ENCODE data around the gene NFE2L1.

Gene NFE2L1

DNA sequence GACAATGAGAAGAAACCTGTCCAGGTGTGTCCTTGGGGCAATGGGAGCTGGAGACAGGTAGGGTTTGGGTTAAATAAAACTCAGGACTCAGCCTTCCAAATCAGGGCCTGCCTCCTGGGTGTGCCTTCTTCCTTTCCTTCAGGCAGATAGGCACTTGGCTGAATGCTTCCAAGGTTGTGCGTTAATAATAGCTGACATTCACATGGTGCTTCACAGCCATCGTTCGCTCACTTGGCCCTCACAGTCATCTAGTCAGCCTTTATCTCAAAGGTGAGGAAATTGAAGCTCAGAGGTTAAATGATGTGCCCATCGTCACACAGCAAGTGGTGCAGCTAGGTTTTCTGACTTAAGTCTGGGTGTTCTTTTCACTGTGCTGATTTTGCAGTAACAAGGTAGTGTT, 9.5 kb downstream of the NFE2L1 start:
- H3K27me3 ChIP-seq (replicated peaks), result no peaks in the 10 kb centered on the region
- in situ Hi-C loops (cut with HindIII; ENCODE audit: low pct_ligation_motif_present, low sequenced_read_pairs), result no loop called here
- peaks cover 68% of the 10 kb centered on the region for H3K36me3 ChIP-seq (replicated peaks)
- no peak overlapping the region for H3K4me3 ChIP-seq (ENCODE audit: low read depth, low read length)
- no peak for DNase-seq
- H3K27ac ChIP-seq, result no peak overlapping the region
- TF ChIP-seq, protein P1, sequence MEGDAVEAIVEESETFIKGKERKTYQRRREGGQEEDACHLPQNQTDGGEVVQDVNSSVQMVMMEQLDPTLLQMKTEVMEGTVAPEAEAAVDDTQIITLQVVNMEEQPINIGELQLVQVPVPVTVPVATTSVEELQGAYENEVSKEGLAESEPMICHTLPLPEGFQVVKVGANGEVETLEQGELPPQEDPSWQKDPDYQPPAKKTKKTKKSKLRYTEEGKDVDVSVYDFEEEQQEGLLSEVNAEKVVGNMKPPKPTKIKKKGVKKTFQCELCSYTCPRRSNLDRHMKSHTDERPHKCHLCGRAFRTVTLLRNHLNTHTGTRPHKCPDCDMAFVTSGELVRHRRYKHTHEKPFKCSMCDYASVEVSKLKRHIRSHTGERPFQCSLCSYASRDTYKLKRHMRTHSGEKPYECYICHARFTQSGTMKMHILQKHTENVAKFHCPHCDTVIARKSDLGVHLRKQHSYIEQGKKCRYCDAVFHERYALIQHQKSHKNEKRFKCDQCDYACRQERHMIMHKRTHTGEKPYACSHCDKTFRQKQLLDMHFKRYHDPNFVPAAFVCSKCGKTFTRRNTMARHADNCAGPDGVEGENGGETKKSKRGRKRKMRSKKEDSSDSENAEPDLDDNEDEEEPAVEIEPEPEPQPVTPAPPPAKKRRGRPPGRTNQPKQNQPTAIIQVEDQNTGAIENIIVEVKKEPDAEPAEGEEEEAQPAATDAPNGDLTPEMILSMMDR (IDR thresholded peaks at IDR 0.05; ENCODE audit: low read depth, low read length, missing control alignments), result no peak

DNA sequence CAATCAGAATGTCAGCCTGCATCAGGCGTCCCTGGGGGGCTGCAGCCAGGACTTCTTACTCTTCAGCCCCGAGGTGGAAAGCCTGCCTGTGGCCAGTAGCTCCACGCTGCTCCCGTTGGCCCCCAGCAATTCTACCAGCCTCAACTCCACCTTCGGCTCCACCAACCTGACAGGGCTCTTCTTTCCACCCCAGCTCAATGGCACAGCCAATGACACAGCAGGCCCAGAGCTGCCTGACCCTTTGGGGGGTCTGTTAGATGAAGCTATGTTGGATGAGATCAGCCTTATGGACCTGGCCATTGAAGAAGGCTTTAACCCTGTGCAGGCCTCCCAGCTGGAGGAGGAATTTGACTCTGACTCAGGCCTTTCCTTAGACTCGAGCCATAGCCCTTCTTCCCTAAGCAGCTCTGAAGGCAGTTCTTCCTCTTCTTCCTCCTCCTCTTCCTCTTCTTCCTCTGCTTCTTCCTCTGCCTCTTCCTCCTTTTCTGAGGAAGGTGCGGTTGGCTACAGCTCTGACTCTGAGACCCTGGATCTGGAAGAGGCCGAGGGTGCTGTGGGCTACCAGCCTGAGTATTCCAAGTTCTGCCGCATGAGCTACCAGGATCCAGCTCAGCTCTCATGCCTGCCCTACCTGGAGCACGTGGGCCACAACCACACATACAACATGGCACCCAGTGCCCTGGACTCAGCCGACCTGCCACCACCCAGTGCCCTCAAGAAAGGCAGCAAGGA, 10.4 kb downstream of the NFE2L1 start:
- no peak overlapping the region for H3K27ac ChIP-seq
- no peak overlapping the region for H3K4me3 ChIP-seq (ENCODE audit: low read depth, low read length)
- no peak for DNase-seq
- in situ Hi-C loops (cut with HindIII; ENCODE audit: low pct_ligation_motif_present, low sequenced_read_pairs), result no loop called here
- TF ChIP-seq, protein P1 (IDR thresholded peaks at IDR 0.05; ENCODE audit: low read depth, low read length, missing control alignments), result no peak
- H3K36me3 ChIP-seq (replicated peaks), result peaks cover 73% of the 10 kb centered on the region
- H3K27me3 ChIP-seq (replicated peaks), result no peaks in the 10 kb centered on the region

DNA sequence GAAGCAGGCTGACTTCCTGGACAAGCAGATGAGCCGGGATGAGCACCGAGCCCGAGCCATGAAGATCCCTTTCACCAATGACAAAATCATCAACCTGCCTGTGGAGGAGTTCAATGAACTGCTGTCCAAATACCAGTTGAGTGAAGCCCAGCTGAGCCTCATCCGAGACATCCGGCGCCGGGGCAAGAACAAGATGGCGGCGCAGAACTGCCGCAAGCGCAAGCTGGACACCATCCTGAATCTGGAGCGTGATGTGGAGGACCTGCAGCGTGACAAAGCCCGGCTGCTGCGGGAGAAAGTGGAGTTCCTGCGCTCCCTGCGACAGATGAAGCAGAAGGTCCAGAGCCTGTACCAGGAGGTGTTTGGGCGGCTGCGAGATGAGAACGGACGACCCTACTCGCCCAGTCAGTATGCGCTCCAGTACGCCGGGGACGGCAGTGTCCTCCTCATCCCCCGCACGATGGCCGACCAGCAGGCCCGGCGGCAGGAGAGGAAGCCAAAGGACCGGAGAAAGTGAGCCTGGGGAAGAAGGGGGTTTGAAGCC, 11.0 kb downstream of the NFE2L1 start:
- in situ Hi-C loops (cut with HindIII; ENCODE audit: low pct_ligation_motif_present, low sequenced_read_pairs), result no loop called here
- peaks cover 69% of the 10 kb centered on the region for H3K36me3 ChIP-seq (replicated peaks)

DNA sequence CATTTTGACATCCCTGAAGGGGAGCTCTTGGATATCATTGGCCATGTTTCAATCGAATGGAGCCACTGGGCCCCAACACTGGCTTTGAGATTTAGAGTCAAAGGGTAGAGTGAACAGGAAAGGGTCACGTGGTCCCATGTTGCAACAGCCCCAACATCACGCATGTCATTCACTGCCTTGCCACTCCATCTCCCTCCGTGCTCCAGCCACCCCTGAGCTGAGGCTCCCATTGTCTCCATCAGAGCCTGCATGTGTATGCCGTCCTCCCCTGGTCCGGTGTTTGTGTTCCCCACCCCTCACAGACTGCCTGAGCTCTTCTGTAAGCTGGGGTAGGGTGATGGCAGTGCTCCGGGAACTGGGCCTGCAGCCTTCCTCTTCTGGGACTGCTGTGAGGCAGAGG, 12.1 kb downstream of the NFE2L1 start:
- TF ChIP-seq, protein P1 (IDR thresholded peaks at IDR 0.05; ENCODE audit: low read depth, low read length, missing control alignments), result no peak
- Histone ChIP-seq H3K4me3 (ENCODE audit: low read depth, low read length) (no peak overlapping the region), H3K27me3 (replicated peaks) (no peaks in the 10 kb centered on the region), H3K36me3 (replicated peaks) (peaks cover 69% of the 10 kb centered on the region), H3K27ac (no peak overlapping the region)
- DNase-seq, result no peak
- in situ Hi-C loops (cut with HindIII; ENCODE audit: low pct_ligation_motif_present, low sequenced_read_pairs), result no loop called here

More for the DNA sequence above, 11.0 kb downstream of the NFE2L1 start:
- Histone ChIP-seq H3K27ac (no peak overlapping the region), H3K4me3 (ENCODE audit: low read depth, low read length) (no peak overlapping the region), H3K27me3 (replicated peaks) (no peaks in the 10 kb centered on the region)
- no peak for DNase-seq
- TF ChIP-seq, protein P1 (IDR thresholded peaks at IDR 0.05; ENCODE audit: low read depth, low read length, missing control alignments), result no peak

DNA sequence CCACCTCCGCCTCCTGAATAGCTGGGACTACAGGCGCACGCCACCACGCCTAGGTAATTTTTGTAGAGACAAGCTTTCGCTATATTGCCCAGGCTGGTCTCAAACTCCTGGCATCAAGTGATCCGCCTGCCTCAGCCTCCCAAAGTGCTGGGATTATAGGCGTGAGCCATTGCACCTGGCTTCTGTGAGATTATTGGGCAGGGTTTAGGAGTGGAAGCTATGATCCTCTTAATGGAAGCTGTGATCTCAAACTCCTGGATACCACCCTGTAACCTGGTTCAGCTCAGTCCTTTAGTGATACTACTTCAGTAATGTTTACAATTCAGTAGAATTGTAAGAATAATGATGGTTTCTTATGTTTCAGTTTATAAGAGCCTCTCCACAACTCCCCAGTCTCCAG, 14.1 kb downstream of the NFE2L1 start:
- TF ChIP-seq, protein P1 (IDR thresholded peaks at IDR 0.05; ENCODE audit: low read depth, low read length, missing control alignments), result no peak
- no peak for DNase-seq
- H3K36me3 ChIP-seq (replicated peaks), result peaks cover 68% of the 10 kb centered on the region
- no peak overlapping the region for H3K27ac ChIP-seq
- H3K27me3 ChIP-seq (replicated peaks), result no peaks in the 10 kb centered on the region
- no peak overlapping the region for H3K4me3 ChIP-seq (ENCODE audit: low read depth, low read length)
- in situ Hi-C loops (cut with HindIII; ENCODE audit: low pct_ligation_motif_present, low sequenced_read_pairs), result no loop called here
